Prostate gland (tissue), 2 donors: ENCODE results near the gene PANK3. TPM values are rescaled to one million over a fixed set of nuclear protein-coding genes. Genes with fewer than 3 reads are reported as not detected.
"Not testable (repeated sequence)": the region's sequence is repeated elsewhere in the genome, so short reads cannot be mapped to it uniquely, and the experiment has no call there.

Source experiments
- DNase-seq: peaks from one replicate; pipeline ENCODE4 v3.0.0-alpha.2; 2019; ENCODE audit warnings: low spot score
- H3K27ac ChIP-seq, 2 donors: fragments of 200-600 bp; sonication (generic); 2 replicates each; pipeline ENCODE4 v1.5.1; 2017 to 2019
- H3K27me3 ChIP-seq: fragments of 200-600 bp; sonication (generic); replicated peaks from 2 replicates; pipeline ENCODE4 v1.5.1; 2019; ENCODE audit not compliant: insufficient read depth
- H3K36me3 ChIP-seq, 2 donors: fragments of 200-600 bp; sonication (generic); 1 replicate in 1 of 2; 2 replicates in 1 of 2; pipeline versions ENCODE4 v1.5.1 to v1.8.1; 2017 to 2019
- H3K4me1 ChIP-seq: fragments of 200-600 bp; sonication (generic); replicated peaks from 2 replicates; pipeline ENCODE4 v1.5.1; 2019
- H3K4me3 ChIP-seq, 2 donors: fragments of 200-600 bp; sonication (generic); 2 replicates each; pipeline ENCODE4 v1.5.1; 2017 to 2019
- H3K9me3 ChIP-seq: fragments of 200-600 bp; sonication (generic); 2 replicates; pipeline ENCODE4 v1.5.1; 2017
- POLR2A ChIP-seq: fragments of 450-650 bp; IDR thresholded peaks from one replicate; pipeline ENCODE4 v1.6.1; 2016; ENCODE audit warnings: antibody characterized with exemption, mild to moderate bottlenecking
- POLR2AphosphoS5 ChIP-seq: sonication (generic); formaldehyde crosslinking; IDR thresholded peaks from one replicate; pipeline ENCODE4 v1.6.1; 2017; ENCODE audit warnings: antibody characterized with exemption
- WGBS: methylation state at CpG from one replicate; pipeline ENCODE4 v1.1.5; 2018; 5-methylcytosine and 5-hydroxymethylcytosine counted together
- intact Hi-C: fragments of 100-400 bp; cut with DNase I; formaldehyde crosslinking; loops from one replicate; pipeline ENCODE4 v1.14.2; 2022
- total RNA-seq, 2 donors: library from RNA; depleted of rRNA; stranded (reverse); fragments of >200 nt; gene quantifications; one replicate each; pipeline ENCODE4 v1.1.0, GENCODE V29; 2016
- TF ChIP-seq, protein P1 (sequence below), 4 experiments: fragments of 200-600 bp in 2 of 4; fragments of 450-650 bp in 2 of 4; sonication (generic) in 2 of 4; IDR thresholded peaks; 1 replicate in 3 of 4; 2 replicates in 1 of 4; pipeline ENCODE4 v1.5.1; 2016 to 2019; ENCODE audit warnings: antibody characterized with exemption in 4 of 4, mild to moderate bottlenecking in 2 of 4, moderate library complexity in 2 of 4

Gene PANK3
- total RNA-seq, 2 donors from 2014 or later = 24.8 to 48.7 TPM

DNA sequence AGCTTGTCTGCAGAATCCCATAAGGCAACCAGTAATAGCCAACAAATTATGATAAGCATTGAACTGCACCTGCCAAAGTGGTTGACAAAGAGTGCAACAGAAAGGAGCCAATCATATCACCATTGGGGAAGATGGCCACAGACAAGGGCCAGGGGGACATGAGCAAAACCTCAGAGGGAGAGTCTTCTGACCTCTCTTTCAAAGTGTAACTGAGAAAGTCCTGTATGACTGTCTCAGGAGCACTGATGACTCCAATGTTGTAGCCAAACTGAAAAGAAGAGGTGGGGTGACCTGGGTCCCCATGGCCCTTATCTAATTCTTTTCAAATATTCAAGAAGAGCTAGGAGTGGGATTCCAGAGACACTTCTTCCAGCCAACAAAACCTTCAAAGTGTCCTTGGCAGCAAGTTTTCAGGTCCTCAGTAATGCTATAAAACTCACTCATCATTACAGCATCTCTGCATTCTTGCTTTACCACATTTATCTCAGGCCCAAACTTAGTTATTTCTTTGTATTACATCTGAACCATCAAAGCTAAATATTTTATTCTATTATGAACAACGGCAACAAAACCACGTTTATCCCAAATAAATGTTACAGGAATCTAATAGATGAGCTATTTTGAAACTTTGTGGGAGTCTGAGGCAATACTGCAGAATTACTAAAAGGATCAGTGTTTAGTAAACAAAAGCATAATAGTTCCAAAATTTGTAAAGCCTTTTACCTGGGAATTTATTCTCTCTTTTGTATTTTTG is 25.6 kb downstream of the PANK3 start:
- Histone ChIP-seq H3K4me1 (no peaks in the 10 kb centered on the region), H3K27me3 (no peaks in the 10 kb centered on the region), H3K27ac (no peak overlapping the region), H3K36me3 (no peaks in the 10 kb centered on the region), H3K4me3 (no peak overlapping the region), H3K9me3 (no peaks in the 10 kb centered on the region)
- WGBS = 90% methylated on average over 2 of the region's 2 CpGs
- intact Hi-C loops = no loop called here
- no peak for DNase-seq
- no peak for TF ChIP-seq POLR2AphosphoS5
- TF ChIP-seq POLR2A = no peak
- TF ChIP-seq, protein P1, sequence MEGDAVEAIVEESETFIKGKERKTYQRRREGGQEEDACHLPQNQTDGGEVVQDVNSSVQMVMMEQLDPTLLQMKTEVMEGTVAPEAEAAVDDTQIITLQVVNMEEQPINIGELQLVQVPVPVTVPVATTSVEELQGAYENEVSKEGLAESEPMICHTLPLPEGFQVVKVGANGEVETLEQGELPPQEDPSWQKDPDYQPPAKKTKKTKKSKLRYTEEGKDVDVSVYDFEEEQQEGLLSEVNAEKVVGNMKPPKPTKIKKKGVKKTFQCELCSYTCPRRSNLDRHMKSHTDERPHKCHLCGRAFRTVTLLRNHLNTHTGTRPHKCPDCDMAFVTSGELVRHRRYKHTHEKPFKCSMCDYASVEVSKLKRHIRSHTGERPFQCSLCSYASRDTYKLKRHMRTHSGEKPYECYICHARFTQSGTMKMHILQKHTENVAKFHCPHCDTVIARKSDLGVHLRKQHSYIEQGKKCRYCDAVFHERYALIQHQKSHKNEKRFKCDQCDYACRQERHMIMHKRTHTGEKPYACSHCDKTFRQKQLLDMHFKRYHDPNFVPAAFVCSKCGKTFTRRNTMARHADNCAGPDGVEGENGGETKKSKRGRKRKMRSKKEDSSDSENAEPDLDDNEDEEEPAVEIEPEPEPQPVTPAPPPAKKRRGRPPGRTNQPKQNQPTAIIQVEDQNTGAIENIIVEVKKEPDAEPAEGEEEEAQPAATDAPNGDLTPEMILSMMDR (IDR thresholded peaks at IDR 0.05) = no peak

DNA sequence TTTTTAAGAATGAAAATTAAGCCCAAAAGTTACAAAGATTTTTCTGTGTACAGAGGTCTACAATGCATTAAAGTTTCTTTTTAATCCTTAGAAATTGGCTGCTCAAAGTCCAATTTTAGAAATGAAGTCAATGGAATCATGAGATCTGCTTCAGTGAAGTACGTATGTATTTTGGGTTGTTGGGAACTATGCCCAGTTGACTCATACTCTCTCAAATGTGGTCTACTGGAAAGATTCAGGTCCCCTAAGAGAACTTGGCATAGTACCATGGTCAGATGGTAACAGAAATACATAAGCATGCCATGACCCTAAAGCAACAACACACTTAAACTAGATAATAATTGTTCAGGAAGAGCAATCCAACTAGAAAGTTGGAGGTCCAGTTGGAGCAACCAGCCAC is 27.0 kb downstream of the PANK3 start:
- no peaks in the 10 kb centered on the region for H3K36me3 ChIP-seq
- TF ChIP-seq POLR2A (no peak), POLR2AphosphoS5 (no peak)
- TF ChIP-seq, protein P1 (IDR thresholded peaks at IDR 0.05) = no peak
- no peak overlapping the region for H3K27ac ChIP-seq
- H3K4me3 ChIP-seq = no peak overlapping the region
- no peaks in the 10 kb centered on the region for H3K27me3 ChIP-seq
- H3K4me1 ChIP-seq = no peaks in the 10 kb centered on the region
- WGBS = 48% methylated on average over 1 of the region's 1 CpG
- H3K9me3 ChIP-seq = no peaks in the 10 kb centered on the region
- intact Hi-C loops = no loop called here
- no peak for DNase-seq

DNA sequence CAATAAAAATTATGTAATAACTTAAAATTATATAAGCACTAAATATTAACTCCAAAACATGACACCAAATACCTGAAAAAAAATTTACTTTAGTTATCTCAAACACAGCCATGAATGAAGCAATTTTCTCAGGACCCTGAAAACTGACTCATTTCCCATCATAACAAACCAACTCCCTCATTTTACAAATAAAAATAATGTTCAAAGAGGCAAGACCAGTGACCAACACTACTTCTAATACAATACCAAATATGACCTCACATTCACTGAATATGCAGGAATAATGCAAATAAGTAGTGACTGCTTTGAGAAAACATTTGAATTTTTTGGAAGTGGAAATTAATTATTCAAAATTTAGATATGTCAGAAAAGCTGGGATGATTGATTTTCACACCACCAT is 28.5 kb downstream of the PANK3 start:
- Histone ChIP-seq H3K9me3 (no peaks in the 10 kb centered on the region), H3K27me3 (no peaks in the 10 kb centered on the region), H3K27ac (no peak overlapping the region), H3K4me1 (no peaks in the 10 kb centered on the region), H3K36me3 (no peaks in the 10 kb centered on the region), H3K4me3 (no peak overlapping the region)
- DNase-seq = no peak
- TF ChIP-seq, protein P1 (IDR thresholded peaks at IDR 0.05) = no peak
- TF ChIP-seq POLR2AphosphoS5 (no peak), POLR2A (no peak)
- intact Hi-C loops = no loop called here

DNA sequence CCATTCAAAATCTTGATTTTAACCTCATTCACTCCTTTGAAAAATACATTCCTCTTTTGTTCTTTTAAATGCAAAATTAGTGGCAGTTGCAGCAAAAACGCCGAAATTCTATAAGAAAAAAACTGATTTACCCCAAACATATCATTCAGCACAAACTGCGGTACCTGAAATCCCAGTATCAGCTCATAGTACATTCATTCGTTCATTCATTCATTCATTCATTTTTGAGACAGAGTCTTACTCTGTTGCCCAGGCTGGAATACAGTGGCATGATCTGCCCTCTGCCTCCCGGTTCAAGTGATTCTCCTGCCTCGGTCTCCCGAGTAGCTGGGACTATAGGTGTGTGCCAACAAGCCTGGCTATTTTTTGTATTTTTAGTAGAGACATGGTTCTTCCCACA is 29.6 kb downstream of the PANK3 start:
- no peaks in the 10 kb centered on the region for H3K36me3 ChIP-seq
- H3K4me1 ChIP-seq = no peaks in the 10 kb centered on the region
- H3K9me3 ChIP-seq = no peaks in the 10 kb centered on the region
- intact Hi-C loops = no loop called here
- no peak for DNase-seq
- no peak overlapping the region for H3K27ac ChIP-seq
- WGBS = 93% methylated on average over 7 of the region's 7 CpGs
- H3K27me3 ChIP-seq = no peaks in the 10 kb centered on the region
- no peak overlapping the region for H3K4me3 ChIP-seq
- TF ChIP-seq POLR2AphosphoS5 = no peak
- TF ChIP-seq POLR2A = no peak
- TF ChIP-seq, protein P1 (IDR thresholded peaks at IDR 0.05) = no peak

DNA sequence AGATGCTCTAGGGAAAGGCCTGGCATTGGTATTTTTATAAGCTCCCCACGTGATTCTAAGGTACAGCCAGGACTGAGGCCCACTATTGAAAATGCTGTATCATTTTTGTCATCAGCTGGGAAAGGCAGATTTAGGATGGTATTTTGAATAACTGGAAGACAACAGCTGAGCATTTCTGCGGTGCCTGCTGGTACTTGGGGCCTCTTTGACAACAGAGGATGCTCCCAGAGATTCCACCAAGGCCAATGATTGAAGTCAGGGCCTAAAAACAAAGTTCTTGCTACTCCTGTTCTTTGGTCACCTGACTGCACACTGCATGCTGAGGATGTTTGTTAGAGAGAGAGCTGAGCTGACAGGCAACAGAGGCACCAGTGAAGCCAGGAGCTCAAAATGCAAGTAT is 42.0 kb downstream of the PANK3 start:
- no peak for DNase-seq
- no peaks in the 10 kb centered on the region for H3K4me1 ChIP-seq
- WGBS = 45% methylated on average over 2 of the region's 2 CpGs
- no peak overlapping the region for H3K27ac ChIP-seq
- H3K4me3 ChIP-seq = no peak overlapping the region
- intact Hi-C loops = no loop called here
- H3K36me3 ChIP-seq = no peaks in the 10 kb centered on the region
- H3K27me3 ChIP-seq = no peaks in the 10 kb centered on the region
- TF ChIP-seq, protein P1 (IDR thresholded peaks at IDR 0.05) = no peak
- no peak for TF ChIP-seq POLR2A
- TF ChIP-seq POLR2AphosphoS5 = no peak
- H3K9me3 ChIP-seq = no peaks in the 10 kb centered on the region

DNA sequence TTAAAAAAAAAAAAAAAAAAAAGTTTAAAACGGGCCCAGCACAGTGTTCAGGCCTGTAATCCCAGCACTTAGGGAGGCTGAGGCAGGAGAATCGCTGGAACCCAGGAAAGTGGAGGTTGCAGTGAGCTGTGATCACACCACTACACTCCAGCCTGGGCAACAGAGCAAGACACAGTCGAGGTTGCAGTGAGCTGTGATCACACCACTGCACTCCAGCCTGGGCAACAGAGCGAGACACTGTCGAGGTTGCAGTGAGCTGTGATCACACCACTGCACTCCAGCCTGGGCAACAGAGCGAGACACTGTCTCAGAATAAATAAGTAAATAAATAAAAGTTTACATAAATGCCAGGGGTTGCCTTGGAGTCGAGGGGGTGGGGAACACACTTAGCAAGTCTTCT is 44.8 kb downstream of the PANK3 start:
- H3K36me3 ChIP-seq, DNase-seq, intact Hi-C loops, H3K9me3 ChIP-seq, H3K27me3 ChIP-seq, H3K27ac ChIP-seq, H3K4me1 ChIP-seq, H3K4me3 ChIP-seq: not testable (repeated sequence)
- 89% methylated on average over 7 of the region's 7 CpGs for WGBS
